Measurements from ENCODE around the gene GNAI1. TPM values are rescaled to one million over a fixed set of nuclear protein-coding genes. Genes with fewer than 3 reads are reported as not detected.

Gene GNAI1
- total and polyA plus RNA-seq, 2 of the 13 experiments (the other 11 are each of a cell fraction or from before 2014, with no cell fraction given), result 3.5 to 5.7 TPM

- H3K27me3 ChIP-seq (ENCODE audit: control insufficient read depth in 1 of 2, insufficient read depth in 2 of 2, low read length in 2 of 2), result no peaks in the 10 kb centered on the region; a peak in 1 of 5 replicates
- H3K4me3 ChIP-seq (replicated peaks in 1 of 3; ENCODE audit: insufficient read depth in 1 of 3, low read depth in 2 of 3, low read length in 3 of 3), result no peak overlapping the region
- H4K20me1 ChIP-seq (ENCODE audit: insufficient read depth, low read length), result peaks cover 3% of the 10 kb centered on the region; the same call in 1 of the 2 replicates
- no TSS peak for BruUV-seq (replicated peaks)
- no peak for ATAC-seq
- H3K9me3 ChIP-seq (ENCODE audit: low read length), result no peaks in the 10 kb centered on the region
- no peak for FAIRE-seq
- DNase-seq (ENCODE audit: low spot score), result no peak
- H3K9ac ChIP-seq (ENCODE audit: insufficient read depth, low read depth, low read length), result no peak overlapping the region
- TF ChIP-seq RORA (CRISPR knock-in tag; IDR thresholded peaks at IDR 0.05) (no peak), ZZZ3 (CRISPR knock-in tag; IDR thresholded peaks at IDR 0.05; ENCODE audit: borderline replicate concordance) (no peak), HNRNPL (IDR thresholded peaks at IDR 0.05; ENCODE audit: low read depth, low read length) (no peak), HNRNPLL (IDR thresholded peaks at IDR 0.05; ENCODE audit: low read depth, low read length, poor library complexity, severe bottlenecking) (no peak), ARID5B (CRISPR knock-in tag; IDR thresholded peaks at IDR 0.05) (no peak), HES4 (CRISPR knock-in tag; IDR thresholded peaks at IDR 0.05; ENCODE audit: borderline replicate concordance) (no peak), HNF1A (IDR thresholded peaks at IDR 0.05; ENCODE audit: low read depth) (no peak), HNF1A (CRISPR knock-in tag; IDR thresholded peaks at IDR 0.05; ENCODE audit: borderline replicate concordance) (no peak), PAF1 (CRISPR knock-in tag; IDR thresholded peaks at IDR 0.05) (no peak), KMT2B (CRISPR knock-in tag; IDR thresholded peaks at IDR 0.05) (no peak)
- no peak overlapping the region for H2AFZ ChIP-seq (ENCODE audit: low read length)
- no peak overlapping the region for H3K4me2 ChIP-seq (ENCODE audit: low read depth, low read length)
- H3K27ac ChIP-seq (ENCODE audit: extremely low read length, insufficient read depth, low read length), result no peak overlapping the region
- peaks cover 7% of the 10 kb centered on the region for H3K79me2 ChIP-seq (ENCODE audit: insufficient read depth, low read length)
- POLR2A ChIA-PET, result no interaction called here
- WGBS (ENCODE audit: low lambda C conversion rate), result 89% methylated on average over 4 of the region's 4 CpGs
- H3K4me1 ChIP-seq (ENCODE audit: insufficient read depth, low read length), result peaks cover 29% of the 10 kb centered on the region
- in situ Hi-C loops (cut with HindIII; ENCODE audit: extremely low pct_ligation_motif_present, low pct_unique_long_range_greater_than_20kb), result no loop called here
- no peaks in the 10 kb centered on the region for H3K36me3 ChIP-seq (replicated peaks in 1 of 2; ENCODE audit: control insufficient read depth in 1 of 2, insufficient read depth in 2 of 2, low read length in 2 of 2)
- CTCF ChIA-PET (ENCODE audit: low intra/inter-chr PET ratio, low total read pairs), result no interaction called here
- intact Hi-C loops (cut with micrococcal nuclease; ENCODE audit: unreplicated experiment), result no loop called here
Observed at GRCh38 chr7:80140388-80140787, 5.8 kb downstream of the GNAI1 start.
